Measurements from ENCODE around the gene ABHD13.
A peak's percentile ranks its signal among the peaks of the same experiment; 100 is the strongest.
"Not testable (repeated sequence)": the region's sequence is repeated elsewhere in the genome, so short reads cannot be mapped to it uniquely, and the experiment has no call there.

Gene ABHD13

DNA sequence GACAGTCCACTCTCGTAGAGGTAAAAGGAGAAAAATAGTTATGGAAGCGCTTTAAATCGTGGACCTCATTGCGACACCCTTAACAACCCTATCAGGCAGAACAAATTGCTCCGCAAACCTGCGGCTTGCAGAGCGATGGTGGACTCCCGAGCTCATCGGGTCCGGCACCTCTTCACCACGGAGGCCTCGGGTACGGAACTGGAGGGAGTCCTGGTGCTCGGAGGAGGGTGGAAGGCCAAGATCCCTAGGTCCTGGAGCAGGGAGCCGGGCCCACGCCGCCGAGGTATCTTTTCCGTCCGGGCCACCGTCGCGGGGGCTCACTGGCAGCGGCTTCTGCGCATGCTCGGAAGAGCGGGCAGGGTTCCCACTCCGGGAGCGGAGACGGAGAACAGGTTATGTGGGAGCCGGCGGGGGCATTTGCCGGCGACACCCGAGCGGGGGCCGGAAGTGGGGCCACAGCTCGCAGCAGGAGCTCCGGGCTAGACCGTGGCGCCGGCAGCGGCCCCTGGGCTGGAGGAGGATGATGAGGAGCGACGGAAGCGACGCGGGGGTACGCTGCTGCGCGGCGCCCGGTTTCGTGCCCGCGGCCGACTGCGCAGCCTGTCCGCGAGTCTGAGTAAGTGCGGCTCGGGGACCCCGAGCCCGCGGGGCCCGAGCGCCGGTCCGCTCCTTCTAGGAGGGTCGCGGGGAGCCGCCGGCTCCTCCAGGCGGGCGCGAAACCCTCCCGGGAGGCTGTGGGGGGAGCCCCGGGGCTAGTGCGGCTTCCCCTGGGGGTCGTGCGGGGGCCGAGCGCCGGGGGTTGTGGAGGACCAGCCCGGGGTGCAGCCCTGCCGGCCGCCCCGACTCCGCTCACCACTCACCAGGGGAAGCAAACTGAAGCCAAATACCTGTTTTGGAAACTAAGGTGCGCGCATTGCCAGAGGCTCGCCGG, at the start of gene ABHD13:
ABHD13 (plus strand) TSS at position 349 of the 931 bp plus-strand sequence. CDS start 10,827 bp downstream, outside the sequence.
- DNase-seq, result peak; percentile 96

DNA sequence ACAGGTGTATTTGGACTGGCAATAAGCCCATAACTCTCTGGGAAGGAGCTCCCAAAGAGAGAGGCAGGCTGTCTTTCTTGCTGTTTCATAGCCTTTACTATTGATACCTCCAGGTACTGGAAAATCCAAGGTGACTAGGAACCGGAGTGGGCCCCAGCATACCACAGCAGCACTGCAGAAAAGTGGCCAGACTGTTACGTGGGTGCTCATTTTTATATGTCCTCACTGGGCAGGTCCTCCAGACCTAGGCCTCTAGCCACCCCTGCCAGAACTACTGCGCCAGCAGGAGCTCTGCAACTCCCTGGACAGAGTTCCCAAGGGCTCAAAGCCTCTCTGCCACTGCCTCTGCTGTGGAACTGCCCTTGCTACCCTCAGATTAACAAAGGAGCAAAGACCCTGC, 49.3 kb upstream of the ABHD13 start:
- no peak for DNase-seq

DNA sequence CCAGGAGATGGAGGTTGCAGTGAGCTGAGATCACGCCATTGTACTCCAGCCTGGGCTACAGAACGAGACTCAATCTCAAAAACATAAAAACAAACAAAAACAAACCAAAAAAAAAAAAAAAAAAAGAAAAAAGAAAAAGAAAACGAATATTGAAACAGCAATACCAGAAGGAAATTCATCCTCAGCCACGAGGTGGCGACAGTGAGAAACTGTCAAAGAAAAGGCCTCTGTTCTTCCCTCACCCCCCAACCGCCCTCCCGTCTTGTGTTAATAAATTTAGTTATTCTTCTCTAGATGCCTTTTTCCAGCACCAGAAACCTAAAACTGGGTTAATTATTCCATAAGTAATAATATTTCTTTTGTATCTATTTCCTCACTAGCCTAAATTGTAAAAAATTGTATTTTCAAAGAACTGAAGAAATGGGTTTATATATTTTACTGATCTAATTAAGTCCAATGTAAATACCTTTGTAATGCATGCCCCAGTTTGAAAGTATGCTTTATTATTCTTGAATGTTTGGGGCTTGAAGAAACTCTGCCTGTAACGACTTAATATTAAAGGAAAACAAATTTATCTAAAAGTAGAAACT, 41.4 kb upstream of the ABHD13 start:
- peak; percentile 37 for DNase-seq

DNA sequence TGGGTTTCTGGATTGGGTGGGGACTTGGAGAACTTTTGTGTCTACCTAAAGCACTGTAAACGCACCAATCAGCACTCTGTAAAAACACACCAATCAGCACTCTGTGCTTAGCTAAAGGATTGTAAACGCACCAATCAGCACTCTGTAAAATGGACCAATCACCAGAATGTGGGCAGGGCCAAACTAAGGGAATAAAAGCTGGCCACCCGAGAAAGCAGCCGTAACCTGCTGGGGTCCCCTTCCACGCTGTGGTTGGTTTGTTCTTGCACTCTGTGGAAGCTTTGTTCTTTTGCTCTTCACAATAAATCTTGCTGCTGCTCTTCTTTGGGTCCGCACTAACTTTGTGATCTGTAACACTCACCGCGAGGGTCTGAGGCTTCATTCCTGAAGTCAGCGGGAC, 40.1 kb upstream of the ABHD13 start:
- DNase-seq, result no peak

DNA sequence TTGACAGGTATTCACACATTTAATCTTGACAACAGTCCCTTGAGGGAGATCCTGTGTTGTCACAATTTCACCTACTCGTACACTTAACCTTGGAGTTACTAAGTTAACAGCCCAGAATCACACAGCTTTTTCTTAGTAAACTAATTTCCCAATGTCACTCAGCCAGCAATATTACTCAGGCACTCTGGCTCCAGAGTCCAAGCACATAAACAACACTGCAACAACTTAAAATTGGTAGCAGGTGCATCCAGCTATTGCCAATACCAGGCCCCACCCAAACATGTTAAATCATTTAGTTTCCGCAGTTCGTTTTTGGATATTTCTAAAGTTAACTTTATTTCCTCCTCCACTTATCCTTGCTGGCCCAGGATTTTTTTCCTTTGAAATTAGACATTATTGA, 35.5 kb upstream of the ABHD13 start:
- DNase-seq, result no peak

DNA sequence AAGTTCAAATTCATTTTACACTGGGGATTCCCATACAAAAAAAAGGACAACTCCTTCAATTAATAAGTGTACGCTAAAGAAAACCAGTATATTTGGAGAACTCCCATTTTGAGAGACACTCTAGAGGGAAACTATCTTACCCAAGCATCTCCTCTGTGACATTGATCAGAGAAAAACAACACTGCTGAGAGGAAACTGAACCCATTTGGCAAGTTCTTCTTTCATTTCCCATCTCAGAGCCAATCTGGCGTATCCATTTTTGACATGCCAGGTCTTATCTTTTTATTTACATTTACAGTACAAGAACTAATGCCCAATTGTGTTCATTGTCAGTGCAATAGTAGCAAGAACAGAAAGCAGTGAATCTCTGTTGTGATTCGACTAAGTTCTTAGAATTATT, 33.0 kb upstream of the ABHD13 start:
- no peak for DNase-seq

DNA sequence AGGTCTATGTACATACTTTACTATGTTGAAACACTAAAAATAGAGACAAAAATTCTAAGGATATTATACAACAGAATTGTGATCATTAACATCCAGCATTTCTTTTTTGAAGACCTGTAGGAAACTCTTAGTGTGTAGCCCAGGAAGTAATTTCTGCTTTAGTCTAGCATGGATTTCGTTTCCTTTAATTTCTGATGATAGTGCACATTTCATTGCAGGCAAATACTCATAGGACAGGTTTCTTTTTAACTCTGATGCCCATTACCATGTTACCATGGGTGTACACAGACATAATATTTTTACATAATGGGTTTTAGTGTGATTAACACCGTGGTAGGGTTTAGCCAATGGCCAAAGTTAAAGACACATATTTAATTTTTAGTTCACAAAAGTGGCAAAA, 29.9 kb upstream of the ABHD13 start:
- no peak for DNase-seq

DNA sequence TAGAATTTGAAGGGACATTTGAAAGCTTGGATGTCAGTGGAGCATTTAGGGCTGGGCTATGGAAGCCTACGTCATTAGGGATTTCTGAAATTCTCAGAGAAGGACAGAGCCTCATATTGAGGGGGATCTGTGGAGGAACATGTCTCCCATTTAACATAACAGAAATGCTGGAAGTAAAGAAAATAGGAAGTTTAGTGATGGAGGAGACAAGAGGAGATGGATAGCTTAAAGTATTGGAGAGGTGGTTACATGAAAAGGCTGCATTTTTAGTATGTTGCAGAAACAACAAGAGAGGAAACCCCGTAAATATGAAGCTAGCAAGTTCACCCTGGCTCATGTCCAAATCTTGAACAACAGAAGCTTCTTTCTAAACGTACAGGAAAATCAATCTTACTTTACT, 27.3 kb upstream of the ABHD13 start:
- no peak for DNase-seq

DNA sequence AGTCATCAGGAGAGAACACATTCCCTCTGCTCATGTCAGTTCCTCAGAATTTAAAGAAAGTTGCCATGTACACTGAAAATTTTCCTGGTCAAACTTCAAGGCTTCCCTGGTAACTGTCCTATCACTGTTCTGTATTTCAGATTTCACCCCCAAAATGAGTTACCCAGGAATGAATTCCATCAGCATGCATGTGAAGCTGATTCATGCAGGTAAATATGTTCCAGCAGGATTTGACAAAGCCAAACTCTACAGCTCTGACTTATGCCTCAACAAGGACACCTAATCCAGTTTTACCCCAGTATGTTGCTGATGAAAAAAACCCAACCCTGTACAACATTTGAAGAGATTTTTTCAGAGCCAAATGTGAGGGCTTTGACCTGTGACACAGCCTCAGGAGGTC, 24.4 kb upstream of the ABHD13 start:
- no peak for DNase-seq

DNA sequence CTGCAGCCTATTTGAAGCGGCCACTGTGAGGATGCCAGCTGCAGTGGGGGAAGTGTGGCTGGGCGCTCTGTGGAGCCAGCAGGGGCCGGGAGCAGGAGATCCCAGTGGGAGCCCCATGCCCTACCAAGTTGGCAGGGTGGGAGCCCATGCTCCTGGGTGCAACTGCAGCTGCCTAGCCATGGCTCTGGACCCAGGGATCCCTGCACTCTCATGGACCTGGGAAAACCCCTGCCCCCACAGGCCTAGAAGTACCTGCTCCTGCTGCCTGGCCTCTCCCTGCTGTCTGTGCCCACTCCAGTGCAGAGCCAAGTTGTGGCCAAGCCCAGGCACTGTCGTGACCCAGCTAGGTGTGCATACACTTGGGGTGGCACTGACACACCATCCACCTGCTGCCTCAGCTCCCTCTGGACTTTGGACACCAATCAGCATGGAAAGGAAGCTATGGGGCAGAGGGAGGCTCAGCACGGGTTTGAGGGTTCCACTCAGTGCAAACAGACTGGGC, 23.7 kb upstream of the ABHD13 start:
- no peak for DNase-seq

DNA sequence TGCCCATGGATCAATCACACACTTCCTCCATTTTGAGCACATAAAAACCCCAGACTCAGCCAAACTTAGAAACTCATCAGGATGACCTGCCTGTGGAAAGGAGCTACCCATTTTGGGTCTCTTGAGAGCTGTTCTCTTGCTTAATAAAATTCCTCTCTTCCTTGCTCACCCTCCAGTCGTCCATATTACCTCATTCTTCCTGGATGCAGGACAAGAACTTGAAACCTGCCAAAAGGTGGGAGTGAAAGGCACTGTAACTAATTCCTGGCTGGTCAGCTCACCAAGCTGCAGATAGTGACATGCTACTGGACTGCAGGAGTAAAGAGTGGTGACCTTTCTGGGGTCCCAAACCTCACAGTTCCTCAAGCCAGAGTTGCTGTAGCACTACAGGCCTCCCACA, 23.0 kb upstream of the ABHD13 start:
- DNase-seq, result no peak

DNA sequence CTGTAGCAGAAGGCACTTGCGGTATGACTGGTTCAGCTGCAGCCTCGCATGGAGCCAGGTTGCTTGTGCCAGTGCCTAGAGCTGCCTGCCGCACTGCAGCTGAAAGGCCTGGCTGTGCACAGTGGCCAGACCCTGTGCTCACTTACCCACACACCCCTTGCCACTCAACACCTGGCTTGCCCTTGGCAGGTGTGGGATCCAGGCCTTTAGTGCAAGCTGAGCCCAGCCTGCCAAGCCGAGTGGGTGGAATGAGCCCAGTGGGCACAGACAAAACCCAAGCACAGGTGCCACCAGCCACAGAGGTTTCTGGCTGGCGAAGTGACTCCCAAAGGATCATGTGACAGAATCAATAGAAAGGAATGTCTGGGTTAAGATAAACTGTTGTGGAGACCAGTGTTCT, 22.3 kb upstream of the ABHD13 start:
- no peak for DNase-seq

DNA sequence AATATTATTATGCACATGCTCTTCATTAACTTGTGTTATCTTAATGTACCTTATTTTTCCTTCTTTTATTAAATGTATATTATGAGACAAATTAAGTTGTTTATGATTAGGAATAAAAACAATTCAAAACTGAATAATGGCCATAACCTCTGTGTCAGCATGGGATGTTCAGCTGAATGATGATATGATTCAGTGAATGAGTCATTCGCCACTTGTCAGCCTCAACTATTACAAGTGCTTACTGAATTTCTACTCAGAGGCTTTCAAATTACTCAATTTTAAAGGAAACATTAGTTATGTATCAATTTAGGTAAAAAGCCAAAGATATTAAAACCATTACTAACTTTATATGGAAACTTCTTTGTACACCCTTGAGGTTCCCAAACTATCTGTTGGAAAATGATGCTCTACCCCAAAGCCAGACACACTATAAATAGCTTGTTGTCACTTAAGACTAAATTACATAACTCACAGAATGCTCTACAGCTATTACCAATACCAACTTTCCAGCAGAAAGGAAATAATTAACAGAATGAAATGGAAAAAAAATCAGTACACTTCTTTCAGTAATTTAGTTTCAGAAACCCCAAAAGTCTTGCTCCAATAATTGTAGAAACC, 17.3 kb upstream of the ABHD13 start:
- peak; percentile 69 for DNase-seq

DNA sequence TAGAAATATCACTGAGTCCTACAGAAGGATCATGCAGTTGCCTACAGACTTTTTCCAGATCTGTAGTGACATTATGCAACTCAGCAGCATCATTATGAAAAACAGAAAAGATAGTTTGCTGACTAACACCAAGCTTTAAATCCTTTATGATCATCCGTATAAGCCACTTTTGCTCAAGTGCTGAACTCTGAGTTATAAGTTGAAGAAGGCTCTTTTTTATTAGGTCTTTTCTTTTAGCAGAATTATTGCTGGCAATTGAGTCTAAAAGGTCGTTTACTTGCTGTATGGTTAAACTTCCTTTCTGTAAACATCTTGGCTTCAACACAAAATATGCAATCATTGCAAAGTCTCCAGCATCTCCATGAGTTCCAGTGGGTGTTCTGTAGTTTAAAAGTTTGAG, 7.6 kb upstream of the ABHD13 start:
- no peak for DNase-seq

DNA sequence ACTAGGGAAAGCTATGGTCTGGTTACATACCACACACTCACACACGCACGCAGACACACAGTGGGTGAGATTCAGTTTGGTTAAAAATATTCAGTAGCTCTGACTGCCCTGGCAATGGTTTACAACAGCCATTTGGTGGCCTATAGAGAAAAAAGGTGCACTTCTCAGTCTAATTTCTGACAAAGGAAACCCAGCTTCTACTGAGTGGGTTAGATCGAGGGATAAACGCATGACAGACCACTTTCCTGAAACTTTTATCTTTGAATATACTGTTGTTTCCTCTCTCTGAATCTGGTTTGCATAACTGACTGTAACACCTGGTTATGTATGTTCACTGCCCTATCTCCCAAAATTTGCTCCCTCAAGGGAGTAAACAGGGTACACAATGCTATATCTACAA, 5.3 kb upstream of the ABHD13 start:
- no peak for DNase-seq

DNA sequence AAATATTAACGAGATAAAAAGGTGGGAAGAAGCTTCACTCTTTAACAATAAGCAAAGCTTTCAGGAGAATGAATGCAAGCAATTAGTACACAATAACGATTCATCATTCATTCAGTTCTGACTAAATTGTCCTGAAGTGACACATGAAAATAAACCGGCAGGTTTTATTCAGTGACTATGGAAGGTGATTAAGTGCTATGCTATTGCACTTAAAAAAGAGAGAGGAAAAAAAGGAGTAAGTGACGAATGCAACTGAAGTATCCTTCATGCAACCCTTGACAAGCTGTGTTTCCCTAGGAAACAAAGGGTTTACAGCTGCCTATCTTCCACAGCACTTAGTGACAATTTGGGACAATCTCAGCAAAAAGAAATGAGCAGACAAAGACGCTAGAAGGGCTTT, 4.2 kb upstream of the ABHD13 start:
- DNase-seq, result no peak

DNA sequence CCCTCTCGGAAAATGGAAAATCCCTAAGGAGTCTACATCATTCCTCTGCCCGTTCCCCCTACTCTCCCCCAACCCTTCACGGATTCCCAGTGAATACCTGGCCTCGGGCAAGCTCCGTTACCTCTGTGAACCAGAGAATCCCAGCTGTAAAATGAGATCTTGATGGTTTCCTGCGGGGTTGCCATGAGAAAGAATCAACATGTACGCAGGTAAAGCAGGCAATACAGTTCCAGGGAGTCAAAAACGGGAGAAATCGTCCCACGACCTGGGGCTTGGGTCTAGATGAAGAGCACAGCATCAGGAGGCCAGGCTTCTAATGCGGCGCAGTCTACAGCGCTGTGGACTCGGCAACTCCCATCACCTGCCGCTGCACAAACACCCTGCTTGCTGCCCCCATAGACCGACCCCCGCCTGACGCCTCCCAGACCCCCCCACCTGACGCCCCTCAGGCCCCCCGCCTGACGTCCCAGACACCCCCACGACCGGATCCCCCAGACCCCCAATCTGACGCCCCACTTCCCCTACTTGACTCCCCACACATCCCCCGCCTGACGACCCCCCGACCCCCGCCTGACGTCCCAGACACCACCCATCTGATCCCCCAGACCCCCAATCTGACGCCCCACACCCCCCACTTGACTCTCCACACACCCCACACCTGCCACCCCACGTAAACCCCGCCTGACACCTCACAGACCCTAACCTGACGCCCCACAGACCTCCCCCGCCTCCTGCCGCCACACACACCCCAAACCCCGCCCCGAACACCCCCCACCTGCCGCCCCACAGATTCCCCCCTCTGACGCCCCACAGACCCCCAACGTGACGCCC, 3.5 kb upstream of the ABHD13 start:
- DNase-seq, result no peak

DNA sequence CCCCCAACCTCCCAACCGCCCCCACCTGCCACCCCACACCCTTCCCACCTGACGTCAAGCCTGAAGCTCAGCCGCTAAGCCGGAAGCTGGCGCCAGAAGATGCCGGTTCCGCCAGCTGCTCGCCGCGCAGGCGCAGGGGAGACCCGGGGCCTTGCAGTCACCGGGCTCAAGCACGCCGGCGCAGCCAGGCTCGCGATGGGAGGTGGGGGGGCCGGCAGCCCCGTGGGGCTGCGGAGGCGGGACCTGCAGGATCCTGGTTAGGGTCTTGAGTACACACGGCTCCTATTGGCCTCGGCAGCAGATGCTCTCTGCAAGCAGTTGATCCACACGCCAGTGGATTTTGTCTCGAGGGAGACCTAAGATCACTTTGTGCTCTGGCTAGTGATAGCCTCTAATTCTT, 2.8 kb upstream of the ABHD13 start, which contains the start of gene LIG4:
LIG4 (minus strand) TSS at position 101 of the 400 bp plus-strand sequence. CDS start 4,268 bp downstream, outside the sequence.
- DNase-seq, result peak; percentile 95

DNA sequence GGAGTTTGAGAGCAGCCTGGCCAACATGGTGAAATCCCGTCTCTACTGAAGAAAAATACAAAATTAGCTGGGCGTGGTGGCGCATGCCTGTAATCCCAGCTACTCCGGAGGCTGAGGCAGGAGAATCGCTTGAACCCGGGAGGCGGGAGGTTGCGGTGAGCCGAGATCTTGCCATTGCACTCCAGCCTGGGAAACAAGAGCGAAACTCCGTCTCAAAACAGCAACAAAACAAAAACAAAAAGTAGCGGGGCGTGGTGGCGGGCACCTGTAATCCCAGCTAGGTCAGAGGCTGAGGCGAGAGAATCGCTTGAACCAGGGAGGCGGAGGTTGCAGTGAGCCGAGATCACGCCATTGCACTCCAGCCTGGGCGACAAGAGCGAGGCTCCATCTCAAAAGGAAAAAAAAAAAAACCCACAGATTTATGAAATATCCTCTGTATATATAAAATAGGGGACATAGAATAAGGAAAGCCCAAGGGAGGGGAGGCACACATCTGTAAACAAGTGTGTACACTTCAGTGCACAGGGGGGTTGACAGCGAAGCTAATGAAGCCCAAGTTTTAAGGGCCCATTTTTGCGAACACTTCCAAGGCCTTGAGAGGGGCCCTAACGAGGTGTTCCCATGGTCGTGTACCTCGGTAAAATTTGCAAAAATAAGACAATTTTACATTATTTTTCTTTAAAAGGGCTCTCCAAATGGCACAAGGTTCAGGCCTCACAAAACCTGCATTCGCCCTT, 717 bp upstream of the ABHD13 start:
- DNase-seq, result not testable (repeated sequence)

DNA sequence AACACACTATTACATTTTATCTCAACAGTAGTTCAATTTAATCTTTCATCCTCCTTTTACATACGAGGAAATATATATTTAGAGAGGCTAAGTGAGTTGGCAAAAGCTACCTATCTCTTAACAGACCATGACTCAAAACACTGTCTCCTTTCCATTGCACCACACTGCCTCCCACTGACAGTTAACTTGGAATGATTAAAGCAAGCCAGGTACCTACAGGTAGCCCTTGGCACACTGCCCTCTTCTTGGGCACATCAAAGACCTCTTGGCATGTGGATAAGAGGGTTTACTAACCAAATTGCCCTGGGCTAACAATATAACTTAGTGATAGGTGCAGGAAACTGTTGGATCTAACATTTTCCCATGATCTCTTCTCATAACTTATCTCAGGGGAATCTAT, 1.8 kb downstream of the ABHD13 start:
- peak; percentile 24 for DNase-seq

DNA sequence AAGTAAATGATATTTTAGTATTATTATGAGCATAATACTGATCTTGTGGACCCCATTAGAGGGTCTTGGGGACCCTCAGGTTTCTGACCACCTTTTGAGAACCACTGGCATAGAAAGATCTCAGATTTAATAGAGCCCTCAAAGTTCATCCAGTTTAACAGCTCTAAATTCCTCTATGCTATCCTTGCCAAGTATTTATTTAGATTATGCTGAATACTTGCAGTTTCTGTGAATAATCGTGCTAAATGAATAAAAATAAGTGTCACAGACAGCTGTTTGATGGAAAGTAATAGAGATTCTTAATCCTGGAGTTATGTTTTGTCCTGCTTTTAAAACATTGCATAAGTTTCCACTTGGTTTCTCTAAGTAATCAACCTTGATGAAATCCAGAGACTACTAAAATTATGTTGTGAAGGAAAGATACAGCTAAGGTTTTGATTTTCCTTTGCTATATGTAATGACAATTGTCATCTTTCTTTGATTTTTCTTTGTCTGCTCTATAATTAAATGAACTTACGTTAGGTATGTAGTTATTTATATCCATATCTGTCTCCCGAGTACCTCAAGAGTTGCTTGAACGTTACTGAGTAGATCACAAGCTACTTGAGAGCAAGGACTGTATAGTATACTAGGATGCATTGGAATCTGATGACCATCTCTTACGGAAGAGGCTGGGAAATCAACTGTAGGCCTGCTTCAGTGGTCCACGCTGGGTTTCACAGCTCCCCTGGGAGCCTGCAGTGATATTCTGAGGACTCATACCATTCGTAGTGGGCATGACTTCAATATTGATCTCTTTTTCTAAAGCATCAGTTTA, 5.7 kb downstream of the ABHD13 start:
- DNase-seq, result no peak
